Islet of Langerhans (tissue), 1 donor: Measurements from ENCODE around the gene NDUFS6.
"Not testable (repeated sequence)": the region's sequence is repeated elsewhere in the genome, so short reads cannot be mapped to it uniquely, and the experiment has no call there.

ENCODE experiments used
- FAIRE-seq: peaks from one replicate; lab custom pipeline; 2011; peaks lifted over from hg19 to GRCh38; lab: Jason Lieb, UNC

Gene NDUFS6

DNA sequence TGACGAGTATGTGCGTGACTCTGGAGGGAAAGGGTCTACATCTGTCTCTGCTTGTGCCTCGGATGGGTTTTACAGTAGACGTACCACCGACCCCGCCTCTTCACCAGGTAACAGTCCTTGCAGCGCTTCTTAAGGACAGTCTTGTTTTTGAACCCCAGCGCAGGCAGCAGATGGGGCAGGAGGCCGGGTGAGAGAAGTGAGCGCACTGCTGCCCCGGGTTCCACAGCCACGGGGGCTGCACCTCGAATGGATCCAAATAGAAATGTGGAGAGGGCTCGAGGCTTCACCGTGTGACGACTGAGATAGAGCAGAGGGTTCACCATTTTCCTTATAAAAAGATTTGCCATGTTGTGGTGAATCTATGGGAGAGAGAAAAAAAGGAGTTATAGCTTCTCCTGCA is 2.6 kb upstream of the NDUFS6 start:
- not testable (repeated sequence) for FAIRE-seq

DNA sequence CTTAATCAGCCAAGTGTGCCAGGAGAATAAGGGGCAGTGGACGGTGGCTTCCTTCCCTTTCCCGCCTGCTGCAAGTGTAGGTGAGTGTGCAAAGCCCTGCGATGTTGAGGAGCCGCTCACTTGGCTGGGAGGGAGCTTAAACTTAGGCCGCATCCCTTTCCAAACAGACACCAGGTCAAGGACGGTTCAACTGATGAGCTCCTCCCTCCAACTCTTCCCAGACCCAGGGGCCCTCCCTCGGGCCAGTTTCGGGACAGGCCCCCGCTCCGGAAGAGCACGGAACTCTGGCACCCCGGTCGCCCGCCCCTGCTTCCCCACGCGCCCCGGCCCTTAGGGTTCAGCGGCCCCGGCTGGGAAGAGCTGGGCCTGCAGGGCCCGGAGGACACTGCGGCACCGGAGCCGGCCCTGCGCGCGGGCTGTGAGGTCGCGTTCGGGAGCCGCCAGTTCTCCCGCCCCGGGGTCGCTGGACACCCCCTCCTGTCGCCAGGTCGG is 2.1 kb upstream of the NDUFS6 start:
- no peak for FAIRE-seq

DNA sequence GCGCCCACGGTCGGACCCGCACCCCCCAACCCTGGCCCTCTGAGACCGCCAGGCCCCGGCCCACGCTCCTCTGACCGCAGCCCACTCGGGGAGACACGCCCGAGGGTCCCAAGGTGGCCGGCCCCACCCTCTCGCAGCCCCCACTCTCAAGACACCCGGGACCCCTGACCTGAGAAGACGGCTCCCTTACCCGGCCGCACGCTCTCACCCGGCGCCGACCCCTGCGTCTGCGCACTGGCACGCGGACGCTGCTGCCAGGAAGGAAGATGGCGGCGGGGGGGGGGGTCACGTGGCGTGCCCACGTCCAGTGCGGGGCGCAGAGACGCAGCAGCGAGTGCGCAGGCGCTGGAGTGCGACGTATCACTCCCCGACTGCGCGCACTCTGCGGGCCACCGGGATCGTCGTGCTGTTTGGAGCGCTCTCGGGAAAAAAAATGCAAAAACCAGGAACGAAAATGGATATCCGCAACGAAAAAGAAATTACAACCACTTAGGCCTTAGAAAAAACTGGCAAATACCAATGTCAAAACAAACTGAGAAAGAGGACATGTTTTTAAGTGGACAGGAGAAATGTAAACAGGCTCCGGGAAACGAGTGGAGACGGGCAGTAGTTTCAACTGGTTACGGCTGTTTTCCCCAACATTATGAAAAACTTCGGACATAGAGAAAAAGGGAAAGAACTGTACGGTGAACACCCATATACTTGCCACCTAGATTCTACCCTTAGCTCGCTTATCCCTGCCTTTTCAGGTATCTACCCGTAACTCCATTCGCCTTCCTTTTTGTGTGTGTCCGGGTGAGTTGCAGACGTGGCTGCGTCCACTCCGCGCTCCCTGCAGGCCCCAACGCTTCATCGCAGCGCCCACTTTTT is 1.4 kb upstream of the NDUFS6 start, which contains the start of gene MRPL36:
Gene MRPL36, minus strand, starts transcription at position 236 of the 870 bp plus-strand sequence. CDS start 902 bp downstream, outside the sequence.
- FAIRE-seq: no peak

DNA sequence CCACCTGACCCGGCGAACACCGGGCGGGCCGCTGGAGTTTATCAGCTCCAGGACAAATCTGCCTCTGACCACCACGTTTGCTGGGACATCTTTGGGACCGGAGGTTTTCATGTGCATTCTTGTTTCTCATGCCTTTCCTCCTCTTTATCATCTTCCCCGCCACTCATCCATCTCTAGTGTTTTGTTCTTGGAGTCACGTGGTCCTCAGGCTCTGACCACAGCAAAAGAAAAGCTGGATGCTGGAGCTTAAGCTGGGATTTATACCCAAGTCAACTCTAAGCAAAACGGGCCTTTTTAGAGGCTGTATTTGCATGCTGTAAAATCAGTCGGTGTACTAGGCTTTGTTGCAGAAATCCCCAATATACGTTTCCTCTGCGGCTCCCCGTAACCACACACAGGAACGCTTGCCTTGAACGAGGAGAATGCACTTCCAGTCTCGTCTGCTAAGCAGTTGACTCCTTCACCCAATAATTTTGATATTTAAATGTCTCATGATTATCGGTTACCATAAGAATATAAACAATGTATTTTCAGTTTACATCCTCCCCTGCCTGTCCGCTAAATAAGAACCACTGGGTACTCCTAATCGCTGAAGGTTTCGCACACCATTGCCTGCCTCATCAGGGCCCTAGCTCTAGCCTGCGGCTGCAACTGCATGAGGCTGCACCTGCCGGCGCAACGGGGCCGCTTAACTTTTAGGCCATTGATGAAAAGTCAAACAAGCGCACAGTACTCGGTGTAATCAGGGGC is 560 bp upstream of the NDUFS6 start:
- no peak for FAIRE-seq

DNA sequence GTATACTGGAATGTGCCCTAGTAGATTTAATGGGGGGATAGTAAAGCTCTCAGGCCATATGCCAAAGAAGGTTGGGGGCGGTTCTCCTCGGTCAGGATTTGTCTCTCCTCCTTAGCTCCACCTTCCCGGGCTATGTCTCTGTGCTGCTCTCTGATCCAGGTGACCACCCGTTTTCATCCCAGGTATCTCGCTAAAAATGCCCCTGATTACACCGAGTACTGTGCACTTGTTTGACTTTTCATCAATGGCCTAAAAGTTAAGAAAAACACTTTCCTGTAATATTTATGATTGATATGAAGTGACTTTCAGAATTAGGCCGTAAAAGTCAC is 724 bp downstream of the NDUFS6 start:
- FAIRE-seq: no peak

DNA sequence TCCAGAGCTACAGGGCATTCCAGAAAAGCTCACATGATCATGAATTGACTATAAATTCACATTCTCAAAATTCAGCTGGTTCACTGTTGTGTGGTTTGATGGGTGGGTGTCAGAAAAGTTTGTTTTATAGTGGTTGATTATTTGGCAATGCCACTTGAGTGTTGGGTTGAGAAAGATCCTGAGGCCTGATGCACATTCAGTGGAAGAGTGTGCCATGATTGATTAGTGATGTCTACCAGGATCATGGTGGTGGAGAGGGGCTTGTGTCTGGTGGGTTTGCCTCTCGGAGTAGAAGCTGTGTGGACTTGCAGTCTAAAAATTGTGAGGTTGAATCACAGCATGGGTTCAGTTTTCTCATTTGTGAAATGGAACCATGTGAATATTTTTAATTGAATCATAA is 2.0 kb downstream of the NDUFS6 start:
- no peak for FAIRE-seq

DNA sequence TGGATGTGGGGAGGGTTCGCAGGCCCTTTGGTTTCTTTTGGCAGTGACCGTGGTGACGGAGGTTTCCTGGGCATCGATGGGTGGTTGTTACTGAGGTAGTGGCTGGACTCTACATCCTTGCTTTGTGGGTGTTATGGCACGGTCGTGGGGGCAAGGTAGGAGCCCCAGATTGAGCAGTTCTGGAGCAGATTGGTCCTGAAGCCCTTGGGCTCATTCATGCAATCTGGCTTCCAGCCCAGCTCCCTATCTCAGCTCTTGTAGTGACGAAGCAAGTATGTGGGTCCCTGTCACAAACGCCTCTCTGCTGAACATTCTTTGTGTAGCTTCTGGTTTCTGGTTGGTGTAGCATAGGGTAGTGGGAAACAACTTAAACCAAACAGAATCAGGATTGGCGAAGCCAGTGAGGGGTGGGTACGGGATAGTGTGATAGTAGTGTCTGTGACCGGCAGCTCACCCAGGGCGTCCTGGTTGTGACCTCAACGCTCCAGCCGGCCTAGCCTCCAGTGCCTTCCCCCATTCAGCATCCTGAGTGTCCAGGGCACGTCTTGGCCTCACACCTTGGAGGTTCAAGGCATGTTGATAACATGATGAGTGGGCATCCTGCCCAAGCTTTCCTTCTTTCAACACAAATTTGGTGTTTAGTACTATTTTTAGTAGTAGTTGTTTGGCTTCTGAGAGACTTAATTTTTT is 2.9 kb downstream of the NDUFS6 start:
- no peak for FAIRE-seq

DNA sequence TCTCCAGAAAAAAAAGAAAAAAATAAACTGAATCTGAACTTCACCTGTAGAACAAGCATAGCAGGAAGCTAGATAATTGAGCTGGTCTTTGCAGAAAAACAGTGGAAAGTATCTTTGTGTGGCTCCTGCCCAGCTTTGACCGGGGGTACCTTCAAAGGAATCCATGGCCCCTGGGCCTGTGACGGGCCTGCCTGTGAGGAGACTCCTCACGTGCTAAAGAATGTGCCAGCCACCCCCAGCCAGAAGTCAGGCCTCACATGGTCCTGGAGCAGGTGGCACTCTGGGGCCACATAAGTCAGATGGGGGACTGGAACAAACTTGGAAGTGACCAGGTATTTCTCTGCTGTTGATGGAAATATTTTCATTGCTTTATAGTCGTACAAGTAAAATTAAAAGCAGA is 4.1 kb downstream of the NDUFS6 start:
- no peak for FAIRE-seq

DNA sequence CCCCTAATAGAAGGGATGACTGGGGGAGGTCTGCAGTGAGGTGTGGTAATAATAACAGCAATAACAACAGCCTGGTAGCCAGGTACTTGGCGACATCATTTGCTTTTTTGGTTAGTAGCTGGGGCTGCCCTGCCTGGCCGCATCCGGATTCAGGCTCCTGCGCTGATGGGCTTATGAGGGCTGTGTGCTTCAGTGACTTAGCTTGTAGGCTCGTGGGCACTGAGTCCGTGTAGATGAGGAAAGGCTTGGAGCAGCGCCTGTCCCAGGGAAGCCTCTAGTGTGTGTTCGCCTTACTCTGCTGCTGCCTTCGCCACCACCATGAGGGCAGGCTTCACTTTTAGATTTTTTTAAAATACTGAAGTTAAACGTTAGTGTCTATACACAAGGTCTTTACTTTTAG is 4.5 kb downstream of the NDUFS6 start:
- FAIRE-seq: no peak

DNA sequence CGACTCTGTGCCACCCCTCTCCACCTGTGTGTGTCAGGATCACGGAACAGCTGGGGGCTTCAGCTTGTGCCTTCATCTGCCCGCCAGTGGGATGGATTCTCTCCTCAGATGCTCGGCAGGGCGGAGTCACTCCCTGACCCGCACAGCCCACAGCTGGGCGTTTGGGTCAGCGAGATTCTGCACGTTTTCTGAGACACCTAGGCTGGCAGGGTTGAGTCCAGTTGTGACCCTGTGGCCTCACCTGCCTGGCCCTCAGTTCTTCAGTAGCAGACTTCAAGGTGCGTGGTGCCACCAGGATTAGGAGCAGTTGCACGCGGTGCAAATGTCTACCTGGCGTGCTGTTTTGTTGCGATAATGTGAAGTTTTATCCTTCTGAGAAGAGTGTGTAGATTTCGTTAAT is 5.0 kb downstream of the NDUFS6 start:
- no peak for FAIRE-seq

DNA sequence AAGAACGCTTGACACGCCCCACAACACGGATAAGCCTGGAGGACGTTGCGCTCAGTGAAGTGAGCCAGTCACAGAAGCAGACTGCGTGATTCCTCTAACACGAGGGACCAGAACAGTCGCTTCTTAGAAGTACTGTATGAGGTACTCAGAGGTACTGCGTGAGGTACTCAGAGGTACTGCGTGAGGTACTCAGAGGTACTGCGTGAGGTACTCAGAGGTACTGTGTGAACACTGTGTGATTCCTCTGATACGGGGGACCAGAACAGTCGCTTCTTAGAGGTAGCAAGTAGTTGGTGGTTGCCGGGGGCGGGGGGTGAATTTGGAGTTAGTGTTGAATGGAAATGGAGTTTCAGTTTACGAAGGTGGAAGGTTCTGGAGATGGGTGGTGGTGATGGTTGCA is 5.8 kb downstream of the NDUFS6 start:
- FAIRE-seq: no peak

DNA sequence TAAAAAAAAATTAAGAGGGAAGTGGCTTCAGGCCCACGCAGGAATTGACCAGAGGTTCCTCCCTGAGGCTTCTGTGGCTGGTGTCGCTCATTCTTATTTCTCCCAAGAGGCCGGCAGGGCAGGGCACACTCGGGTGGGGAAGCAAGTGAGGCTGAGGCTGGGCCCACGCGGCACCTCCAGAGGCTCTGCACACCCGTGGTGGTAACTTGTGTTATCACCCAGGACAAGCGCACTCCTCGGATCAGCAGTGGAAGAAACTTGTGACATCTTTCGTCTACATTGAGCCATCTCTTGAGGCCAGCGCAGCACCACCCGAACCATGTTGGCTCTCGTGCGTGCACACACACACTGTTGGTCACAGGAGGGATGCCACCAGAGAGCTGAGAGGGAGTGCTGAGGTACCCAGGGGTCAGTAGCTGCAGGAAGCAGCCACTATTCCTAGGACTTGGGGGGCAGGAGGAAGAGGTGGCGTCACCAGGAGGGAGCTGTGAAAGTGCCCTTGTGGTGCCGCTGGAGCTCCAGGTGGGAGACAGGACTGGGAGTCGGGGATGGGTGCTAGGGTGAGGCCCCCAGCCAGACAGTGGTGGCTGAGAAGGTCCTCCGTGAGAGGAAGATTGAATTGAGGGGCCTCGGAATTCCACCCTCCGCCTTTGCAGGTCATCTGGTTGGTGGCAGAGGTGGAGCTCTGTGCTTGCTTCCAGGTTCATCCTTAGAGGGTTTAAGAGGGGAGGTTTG is 6.4 kb downstream of the NDUFS6 start:
- no peak for FAIRE-seq

DNA sequence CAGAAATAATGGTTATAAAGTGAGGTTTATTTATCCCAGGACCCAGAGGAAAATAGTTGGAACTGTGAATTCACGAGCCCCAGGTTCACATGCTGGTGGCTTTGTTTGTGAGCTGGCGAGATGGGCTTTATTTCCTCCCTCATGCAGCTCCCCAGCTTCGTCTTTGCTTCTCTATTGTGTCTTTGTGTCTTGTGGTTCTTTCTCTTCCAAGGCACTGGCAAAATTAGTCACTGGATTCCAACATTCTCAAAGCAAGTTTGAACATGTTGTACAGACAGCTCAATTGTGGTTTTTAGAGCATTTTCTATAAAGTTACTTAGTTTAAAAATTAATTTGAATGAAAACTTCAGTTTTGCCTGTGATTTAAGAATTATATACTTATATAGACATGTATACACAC is 7.2 kb downstream of the NDUFS6 start:
- FAIRE-seq: no peak

DNA sequence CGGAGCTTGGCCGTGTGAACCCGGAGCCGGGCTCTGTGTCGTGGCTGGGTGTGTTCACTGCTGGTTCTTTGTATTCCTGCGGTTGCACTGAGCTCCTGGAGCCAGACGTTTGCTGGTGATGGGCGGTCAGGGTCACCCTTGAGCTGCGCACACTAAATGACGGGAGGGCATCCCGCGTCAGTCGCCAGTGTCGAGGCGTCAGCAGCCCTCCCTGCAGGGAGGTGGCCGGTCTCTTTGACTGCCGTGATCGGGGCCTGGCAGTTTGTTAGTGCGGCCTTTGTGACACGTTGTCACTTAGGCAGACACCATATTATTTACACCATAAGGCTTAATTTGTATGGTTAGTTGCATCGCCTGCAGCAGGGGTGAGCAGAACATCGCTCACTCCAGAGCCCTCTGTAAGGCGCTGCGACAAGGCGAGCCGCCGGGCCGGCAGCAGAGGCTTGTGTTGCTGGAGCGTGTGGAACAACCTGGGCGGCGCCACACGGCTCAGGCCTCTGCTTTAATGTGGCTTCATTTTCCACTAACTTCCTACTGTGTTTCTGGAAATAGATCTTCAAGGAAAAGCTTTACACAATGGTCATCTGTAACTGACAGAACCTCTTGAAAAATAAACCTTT is 8.3 kb downstream of the NDUFS6 start:
- FAIRE-seq: no peak

DNA sequence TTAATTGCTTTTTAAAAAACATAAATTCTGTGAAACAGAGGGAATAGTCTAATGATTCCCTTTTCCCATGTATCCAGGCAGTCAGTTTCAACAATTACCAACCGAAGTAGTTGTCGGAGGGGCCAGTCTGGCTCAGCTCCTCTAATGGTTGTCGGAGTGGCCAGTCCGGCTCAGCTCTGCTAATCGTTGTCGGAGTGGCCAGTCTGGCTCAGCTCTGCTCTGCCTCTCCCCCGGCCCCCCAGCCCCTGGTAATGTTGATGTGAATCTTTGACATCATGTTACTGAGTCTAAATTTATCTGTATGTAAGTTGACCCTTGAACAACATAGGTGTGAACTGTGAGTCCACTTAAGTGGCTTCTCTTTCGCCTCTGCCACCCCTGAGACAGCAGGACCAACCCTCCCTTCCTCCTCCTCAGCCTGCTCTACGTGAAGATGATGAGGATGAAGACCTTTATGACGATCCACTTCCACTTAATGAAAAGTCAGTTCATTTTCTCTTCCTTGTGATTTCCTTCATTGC is 9.4 kb downstream of the NDUFS6 start:
- FAIRE-seq: no peak

DNA sequence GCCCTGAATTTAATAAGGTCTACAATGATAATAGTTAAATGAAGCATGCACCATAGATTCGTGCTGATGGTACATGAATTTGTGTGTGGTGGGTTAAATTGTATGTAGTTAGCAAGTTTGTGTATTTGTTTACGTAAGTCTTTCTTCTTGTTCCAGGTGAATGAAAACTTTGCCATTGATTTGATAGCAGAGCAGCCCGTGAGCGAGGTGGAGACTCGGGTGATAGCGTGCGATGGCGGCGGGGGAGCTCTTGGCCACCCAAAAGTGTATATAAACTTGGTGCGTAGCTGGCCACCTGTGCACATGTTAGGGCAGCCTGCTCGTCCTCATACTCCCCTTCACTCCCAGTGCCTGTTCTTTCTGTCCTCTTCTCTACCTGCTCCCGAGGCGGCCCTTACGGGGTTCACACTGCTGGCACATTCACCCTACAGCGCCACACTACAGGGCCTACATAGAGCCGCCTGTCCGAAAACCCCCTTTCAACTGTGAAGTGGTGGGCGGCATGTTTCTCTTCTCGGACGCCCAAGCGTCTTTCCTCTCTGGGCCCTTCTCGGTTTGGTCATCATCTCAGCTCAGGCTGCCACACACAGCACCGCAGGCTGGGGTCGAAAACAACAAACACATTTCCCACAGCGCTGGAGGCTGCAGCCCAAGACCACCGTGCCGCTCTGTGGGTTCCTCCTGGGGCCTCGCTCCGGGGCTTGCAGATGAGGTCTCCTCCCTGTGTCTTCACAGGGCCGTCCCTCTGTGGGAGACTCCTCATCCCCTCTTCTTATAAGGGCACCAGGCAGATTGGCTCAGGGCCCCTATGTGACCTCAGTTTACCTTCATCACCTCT is 13.2 kb downstream of the NDUFS6 start:
- no peak for FAIRE-seq

DNA sequence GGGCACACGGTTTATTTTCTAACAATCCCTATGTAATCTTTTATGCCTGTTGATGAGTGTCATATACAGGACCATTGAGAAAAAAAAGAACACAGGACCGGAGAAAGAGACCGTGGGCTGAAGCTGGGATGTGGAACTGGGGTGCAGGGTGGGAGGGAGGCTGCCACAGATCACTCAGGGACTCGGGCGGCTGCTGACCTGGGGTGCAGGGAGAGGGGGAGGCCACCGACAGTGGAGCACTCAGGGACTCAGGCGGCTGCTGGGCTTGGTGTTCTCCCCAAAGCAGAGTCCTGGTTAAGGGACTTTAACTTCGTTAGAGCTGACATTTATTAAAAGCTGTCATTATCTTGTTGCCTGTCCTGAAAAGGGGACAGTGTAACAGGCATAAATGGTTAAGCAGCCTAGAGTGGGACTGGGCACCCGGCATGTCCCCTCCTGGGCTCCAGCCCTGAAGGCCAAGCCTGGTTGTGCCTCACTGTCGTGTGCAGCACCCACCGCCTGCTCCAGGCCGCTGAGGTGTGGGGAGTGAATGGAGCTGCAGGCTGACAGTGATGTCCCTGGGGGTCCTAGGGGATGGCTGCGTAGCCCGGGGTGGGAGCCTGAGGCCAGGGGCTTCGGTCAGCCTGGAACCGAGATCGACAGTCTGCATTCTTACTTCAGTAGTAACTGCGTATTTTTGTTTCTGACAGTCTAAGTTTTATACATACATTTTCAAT is 14.0 kb downstream of the NDUFS6 start:
- FAIRE-seq: no peak

DNA sequence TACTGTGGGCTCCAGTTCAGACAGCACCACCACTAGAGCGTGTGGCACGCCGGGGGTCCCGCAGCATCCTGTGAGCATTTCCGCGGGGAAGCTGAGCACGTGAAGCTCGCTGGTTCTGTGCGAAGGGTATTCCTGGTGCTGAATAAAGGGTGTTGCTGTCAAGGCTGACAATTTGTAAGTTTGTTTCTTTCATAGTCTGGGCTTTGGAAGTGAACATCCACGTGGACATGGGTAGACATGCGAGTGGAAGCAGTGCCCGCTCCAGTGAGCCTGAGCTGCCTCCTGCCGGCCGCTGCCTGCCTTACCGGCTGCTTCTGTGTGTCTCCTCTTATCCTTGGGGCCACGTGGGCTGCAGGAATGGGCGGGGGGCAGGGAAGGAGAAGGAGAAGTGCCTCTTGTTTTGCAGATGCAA is 14.7 kb downstream of the NDUFS6 start:
- no peak for FAIRE-seq

DNA sequence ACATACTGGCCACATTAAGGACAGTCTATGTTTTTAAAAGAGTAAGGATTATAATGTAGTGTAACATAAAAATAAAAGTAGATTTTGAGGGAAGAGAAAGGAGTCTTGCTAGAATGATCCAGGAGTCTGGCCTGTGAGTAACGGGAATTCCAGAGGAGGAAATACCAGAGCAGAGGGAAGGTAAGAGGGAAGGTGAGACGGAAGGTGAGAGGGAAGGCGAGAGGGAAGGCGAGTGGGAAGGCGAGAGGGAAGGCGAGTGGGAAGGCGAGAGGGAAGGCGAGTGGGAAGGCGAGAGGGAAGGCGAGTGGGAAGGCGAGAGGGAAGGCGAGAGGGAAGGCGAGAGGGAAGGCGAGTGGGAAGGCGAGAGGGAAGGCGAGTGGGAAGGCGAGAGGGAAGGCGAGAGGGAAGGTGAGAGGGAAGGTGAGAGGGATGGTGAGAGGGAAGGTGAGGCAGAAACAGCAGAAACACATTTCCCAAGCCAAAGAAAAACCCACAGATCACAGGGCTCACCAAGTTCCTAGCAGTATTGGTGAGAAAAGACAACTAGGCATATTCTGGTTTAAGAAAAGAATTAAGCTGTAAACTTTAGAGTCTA is 15.4 kb downstream of the NDUFS6 start:
- not testable (repeated sequence) for FAIRE-seq
